HepG2 (cell line): Measurements from ENCODE around the gene SLC25A33. TPM values are rescaled to one million over a fixed set of nuclear protein-coding genes. Genes with fewer than 3 reads are reported as not detected.
A peak's percentile ranks its signal among the peaks of the same experiment; 100 is the strongest.

Experiments used
- ATAC-seq: fragments of 200-7000 bp; cut with Tn5 transposase; 3 replicates; pipeline ENCODE4 v1.9.1; 2020; ENCODE audit warnings: mild to moderate bottlenecking, moderate library complexity
- BruUV-seq: library from RNA; stranded (reverse); fragments of 400-500 nt; replicated peaks from 2 replicates; lab custom pipeline; 2021; lab: Mats Ljungman, UMichigan
- CTCF ChIA-PET: fragments of 300-600 bp; formaldehyde crosslinking; extraction: SDS; loops from one replicate; lab custom pipeline; 2021; ENCODE audit warnings: low total read pairs, inconsistent platforms, low intra/inter-chr PET ratio; lab: Yijun Ruan, JAX
- POLR2A ChIA-PET: fragments of 350-600 bp; sonication (Branson Sonifier 250); formaldehyde crosslinking; loops from one replicate; lab custom pipeline; 2020; ENCODE audit warnings: antibody characterized with exemption, inconsistent platforms; lab: Yijun Ruan, JAX
- DNase-seq: peaks from one replicate; pipeline ENCODE4 v3.0.0-alpha.2; 2015; ENCODE audit warnings: low spot score
- FAIRE-seq: peaks from 3 replicates; lab custom pipeline; 2011; peaks lifted over from hg19 to GRCh38; lab: Jason Lieb, UNC
- H2AFZ ChIP-seq: one replicate; pipeline ENCODE4 v1.6.1; 2011; ENCODE audit warnings: low read length, inconsistent platforms
- H3K27ac ChIP-seq: fragments of 300-600 bp; 3 replicates; pipeline ENCODE4 v1.8.0; 2011; ENCODE audit warnings: mixed run types, mild to moderate bottlenecking, mixed read lengths, low read length, inconsistent platforms; ENCODE audit not compliant: insufficient read depth; ENCODE audit errors: extremely low read length
- H3K27me3 ChIP-seq, 2 experiments: fragments of 200-600 bp in 1 of 2; 2 replicates in 1 of 2; 3 replicates in 1 of 2; pipeline versions ENCODE4 v1.6.0 to v1.8.0; 2011; ENCODE audit warnings: low read length in 2 of 2, mild to moderate bottlenecking in 2 of 2, moderate library complexity in 2 of 2, inconsistent platforms in 1 of 2; ENCODE audit not compliant: insufficient read depth in 2 of 2, control insufficient read depth in 1 of 2
- H3K36me3 ChIP-seq, 2 experiments: fragments of 200-600 bp in 1 of 2; replicated peaks in 1 of 2; 2 replicates in 1 of 2; 3 replicates in 1 of 2; pipeline versions ENCODE4 v1.5.1 to v1.8.0; 2011; ENCODE audit warnings: low read length in 2 of 2, inconsistent platforms in 1 of 2; ENCODE audit not compliant: insufficient read depth in 2 of 2, control insufficient read depth in 1 of 2
- H3K4me1 ChIP-seq: 2 replicates; pipeline ENCODE4 v1.5.1; 2012; ENCODE audit warnings: low read length, inconsistent platforms; ENCODE audit not compliant: insufficient read depth
- H3K4me2 ChIP-seq: 2 replicates; pipeline ENCODE4 v1.6.0; 2011; ENCODE audit warnings: low read depth, low read length, inconsistent platforms
- H3K4me3 ChIP-seq, 3 experiments: fragments of 200-600 bp in 1 of 3; sonication (generic), shearing (Covaris generic) in 1 of 3; replicated peaks in 1 of 3; 2 replicates each; pipeline ENCODE4 v1.5.1; 2011 to 2016; ENCODE audit warnings: low read length in 3 of 3, inconsistent platforms in 2 of 3, low read depth in 2 of 3, mild to moderate bottlenecking in 2 of 3, control low read depth in 1 of 3, mixed read lengths in 1 of 3; ENCODE audit not compliant: insufficient read depth in 1 of 3
- H3K79me2 ChIP-seq: one replicate; pipeline ENCODE4 v1.6.1; 2011; ENCODE audit warnings: low read length, inconsistent platforms; ENCODE audit not compliant: insufficient read depth
- H3K9ac ChIP-seq: 2 replicates; pipeline ENCODE4 v1.6.0; 2011; ENCODE audit warnings: mild to moderate bottlenecking, low read depth, low read length, inconsistent platforms; ENCODE audit not compliant: insufficient read depth
- H3K9me3 ChIP-seq: 2 replicates; pipeline ENCODE4 v1.5.1; 2012; ENCODE audit warnings: mild to moderate bottlenecking, low read length
- H4K20me1 ChIP-seq: 2 replicates; pipeline ENCODE4 v1.6.0; 2011; ENCODE audit warnings: inconsistent platforms, mild to moderate bottlenecking, low read length, moderate library complexity; ENCODE audit not compliant: insufficient read depth
- FOXK2 ChIP-seq: fragments of 450-650 bp; IDR thresholded peaks from 2 replicates; pipeline ENCODE4 v1.6.1; 2016
- SAP130 ChIP-seq: IDR thresholded peaks from 2 replicates; pipeline ENCODE4 v1.6.1; 2016; ENCODE audit warnings: low read depth
- SRY ChIP-seq: sonication (generic); formaldehyde crosslinking; IDR thresholded peaks from 2 replicates; pipeline ENCODE4 v1.8.0; 2022; ENCODE audit warnings: mild to moderate bottlenecking, missing genetic modification reagents
- TAF1 ChIP-seq: sonication (generic); formaldehyde crosslinking; IDR thresholded peaks from 2 replicates; pipeline ENCODE4 v1.4.0; 2020; ENCODE audit warnings: missing genetic modification reagents
- ZNF205 ChIP-seq: IDR thresholded peaks from 2 replicates; pipeline ENCODE4 v1.6.1; 2018; ENCODE audit warnings: missing biosample characterization, missing genetic modification reagents
- ZNF432 ChIP-seq: sonication (generic); formaldehyde crosslinking; IDR thresholded peaks from 2 replicates; pipeline ENCODE4 v1.5.0; 2020; ENCODE audit warnings: missing genetic modification reagents, mild to moderate bottlenecking, borderline replicate concordance
- ZNF678 ChIP-seq: sonication (generic); formaldehyde crosslinking; IDR thresholded peaks from 2 replicates; pipeline ENCODE4 v1.4.0; 2020; ENCODE audit warnings: mild to moderate bottlenecking, missing genetic modification reagents
- WGBS: methylation state at CpG from one replicate; pipeline ENCODE4 v1.1.6; 2017; ENCODE audit warnings: low lambda C conversion rate; 5-methylcytosine and 5-hydroxymethylcytosine counted together
- in situ Hi-C: cut with HindIII; loops from 2 replicates; pipeline ENCODE4 v1.10.0; 2017; ENCODE audit warnings: low pct_unique_long_range_greater_than_20kb; ENCODE audit not compliant: extremely low pct_ligation_motif_present
- intact Hi-C: fragments of 100-400 bp; cut with micrococcal nuclease; formaldehyde crosslinking; loops from one replicate; pipeline ENCODE4 v1.10.0; 2022; ENCODE audit not compliant: unreplicated experiment
- polyA plus RNA-seq, 8 experiments: library from polyadenylated mRNA; depleted of rRNA in 3 of 8; stranded (reverse) in 7 of 8; unstranded in 1 of 8; fragments of >200 nt; fragmentation: Illumina TruSeq in 4 of 8; extraction: Trizol in 4 of 8; gene quantifications; 2 replicates each; pipeline versions ENCODE4 v1.2.1 to v1.2.3, GENCODE V29; 2011 to 2016; ENCODE audit warnings: low read depth in 4 of 8, missing spikeins in 1 of 8, mixed read lengths in 1 of 8; ENCODE audit not compliant: insufficient read depth in 1 of 8
- total RNA-seq, 5 experiments: library from RNA; depleted of rRNA; stranded (reverse); fragments of >200 nt; fragmentation: Illumina TruSeq; extraction: Trizol; gene quantifications; 2 replicates each; pipeline ENCODE4 v1.2.3, GENCODE V29; 2016; ENCODE audit warnings: low read depth in 1 of 5
- TF ChIP-seq, protein P1 (sequence below): sonication (generic); IDR thresholded peaks from 2 replicates; pipeline ENCODE4 v1.6.1; 2016; ENCODE audit warnings: low read depth, borderline replicate concordance

SLC25A33 gene
- total and polyA plus RNA-seq, 2 of the 13 experiments (the other 11 are each of a cell fraction or from before 2014, with no cell fraction given) = 15.4 to 50.3 TPM

DNA sequence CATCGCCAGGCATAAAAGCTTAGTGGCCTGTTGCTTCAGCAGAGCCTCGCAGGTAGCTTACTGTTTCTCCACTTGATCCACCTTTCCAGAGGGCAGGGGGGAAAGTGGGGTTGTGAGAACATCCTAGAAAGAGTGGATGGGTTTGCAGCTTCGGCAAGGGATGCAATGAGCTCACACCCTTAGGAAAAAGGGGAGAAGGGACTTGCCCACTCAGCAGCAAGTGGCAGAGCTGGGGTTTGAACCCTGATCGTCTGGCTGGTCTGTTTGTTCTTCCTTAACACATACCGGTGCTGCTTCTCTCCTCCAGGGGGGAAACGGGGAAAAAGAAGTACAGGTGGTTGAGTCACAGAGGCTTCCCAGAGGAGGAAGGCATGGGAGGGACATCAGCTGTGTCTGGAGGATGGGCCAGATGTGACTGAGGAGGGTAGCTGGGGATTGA is 50.5 kb downstream of the SLC25A33 start:
- Histone ChIP-seq H3K9me3 (no peaks in the 10 kb centered on the region), H3K79me2 (peaks cover 55% of the 10 kb centered on the region), H3K4me2 (peak overlapping the region; percentile 92), H3K9ac (peak overlapping the region; percentile 72), H3K4me3 (peak overlapping the region; percentile 66 to 82 (median 70)), H3K4me1 (peaks cover 56% of the 10 kb centered on the region), H3K27me3 (no peaks in the 10 kb centered on the region), H2AFZ (no peak overlapping the region), H4K20me1 (peaks cover 27% of the 10 kb centered on the region), H3K27ac (peak overlapping the region; percentile 35), H3K36me3 (peaks cover 0 to 6% of the 10 kb centered on the region in 2 experiments; a peak in 1 of 5 replicates)
- DNase-seq = no peak
- in situ Hi-C loops = no loop called here
- TF ChIP-seq SRY (CRISPR knock-in tag) (no peak), TAF1 (CRISPR knock-in tag) (peak; percentile 5; the same call in 1 of the 2 replicates), SAP130 (CRISPR knock-in tag) (peak; percentile 5; the same call in 1 of the 2 replicates), ZNF678 (CRISPR knock-in tag) (peak; percentile 12; the same call in 1 of the 2 replicates), ZNF432 (CRISPR knock-in tag) (no peak)
- TF ChIP-seq, protein P1, sequence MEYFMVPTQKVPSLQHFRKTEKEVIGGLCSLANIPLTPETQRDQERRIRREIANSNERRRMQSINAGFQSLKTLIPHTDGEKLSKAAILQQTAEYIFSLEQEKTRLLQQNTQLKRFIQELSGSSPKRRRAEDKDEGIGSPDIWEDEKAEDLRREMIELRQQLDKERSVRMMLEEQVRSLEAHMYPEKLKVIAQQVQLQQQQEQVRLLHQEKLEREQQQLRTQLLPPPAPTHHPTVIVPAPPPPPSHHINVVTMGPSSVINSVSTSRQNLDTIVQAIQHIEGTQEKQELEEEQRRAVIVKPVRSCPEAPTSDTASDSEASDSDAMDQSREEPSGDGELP = peak; percentile 12; the same call in 1 of the 2 replicates
- 2% methylated on average over 6 of the region's 6 CpGs for WGBS
- no TSS peak for BruUV-seq
- no peak for ATAC-seq
- no peak for FAIRE-seq
- ChIA-PET POLR2A (interaction anchor here (0.9 to 1.4 kb wide), 2 partner anchors 52 to 128 kb away, joined by 3 to 4 read pairs; no protein-coding TSS in a partner anchor), CTCF (no interaction called here)
- intact Hi-C loops = no loop called here

DNA sequence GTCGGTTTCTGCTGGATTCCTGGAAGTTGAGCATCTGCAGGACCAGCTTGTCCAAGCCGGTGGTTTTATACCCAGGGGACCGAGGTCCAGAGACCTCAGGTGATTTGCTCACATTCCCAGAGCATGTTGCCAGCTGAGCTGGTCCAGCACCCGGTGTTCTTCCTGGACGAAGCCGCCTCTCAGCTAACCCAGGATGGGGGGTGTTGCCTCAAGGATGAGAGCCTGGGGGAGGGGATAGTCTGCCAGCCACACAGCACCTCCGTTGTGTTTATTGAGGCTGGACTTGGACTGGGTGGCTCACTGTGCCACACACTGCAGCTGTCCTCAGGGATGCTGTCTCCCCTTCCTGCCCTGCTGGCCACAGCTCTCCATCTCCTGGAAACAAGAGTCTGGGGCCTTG is 50.9 kb downstream of the SLC25A33 start:
- intact Hi-C loops = no loop called here
- Histone ChIP-seq H3K4me3 (peak overlapping the region in 2 of 3 experiments; percentile 70 to 82; a peak in 4 of 6 replicates), H3K27ac (peak overlapping the region; percentile 35), H3K4me2 (peak overlapping the region; percentile 92), H3K27me3 (no peaks in the 10 kb centered on the region), H2AFZ (no peak overlapping the region), H3K4me1 (peaks cover 56% of the 10 kb centered on the region), H4K20me1 (peaks cover 27% of the 10 kb centered on the region)
- in situ Hi-C loops = no loop called here
- BruUV-seq = no TSS peak
- TF ChIP-seq ZNF205 (CRISPR knock-in tag) (no peak), FOXK2 (no peak)
- TF ChIP-seq, all 625 proteins: peak for 0
- peak overlapping the region; percentile 72 for H3K9ac ChIP-seq
- ATAC-seq (no peak), DNase-seq (no peak), FAIRE-seq (no peak)
- no CpG with 5 or more reads among the region's 7 CpGs for WGBS
- ChIA-PET POLR2A (interaction anchor here (0.9 to 1.4 kb wide), 2 partner anchors 52 to 127 kb away, joined by 3 to 4 read pairs; no protein-coding TSS in a partner anchor), CTCF (no interaction called here)
- H3K36me3 ChIP-seq = peaks cover 0 to 6% of the 10 kb centered on the region in 2 experiments; a peak in 2 of 5 replicates
- no peaks in the 10 kb centered on the region for H3K9me3 ChIP-seq
- H3K79me2 ChIP-seq = peaks cover 55% of the 10 kb centered on the region
